GM10266 (cell line): ENCODE results near the gene PDS5A.
"Not testable (repeated sequence)": the region's sequence is repeated elsewhere in the genome, so short reads cannot be mapped to it uniquely, and the experiment has no call there.

Experiments
- DNase-seq: peaks from one replicate; pipeline ENCODE4 v3.0.0; 2012; ENCODE audit errors: extremely low spot score
- TF ChIP-seq, protein P1 (sequence below): IDR thresholded peaks from 2 replicates; pipeline ENCODE4 v1.5.1; 2012; ENCODE audit warnings: mild to moderate bottlenecking, low read depth; ENCODE audit not compliant: control insufficient read depth, insufficient read depth; ENCODE audit errors: missing control alignments

PDS5A gene

GRCh38 chr4:39913471-39913870 lies 64.2 kb downstream of the PDS5A start:
- no peak for DNase-seq
- TF ChIP-seq, protein P1, sequence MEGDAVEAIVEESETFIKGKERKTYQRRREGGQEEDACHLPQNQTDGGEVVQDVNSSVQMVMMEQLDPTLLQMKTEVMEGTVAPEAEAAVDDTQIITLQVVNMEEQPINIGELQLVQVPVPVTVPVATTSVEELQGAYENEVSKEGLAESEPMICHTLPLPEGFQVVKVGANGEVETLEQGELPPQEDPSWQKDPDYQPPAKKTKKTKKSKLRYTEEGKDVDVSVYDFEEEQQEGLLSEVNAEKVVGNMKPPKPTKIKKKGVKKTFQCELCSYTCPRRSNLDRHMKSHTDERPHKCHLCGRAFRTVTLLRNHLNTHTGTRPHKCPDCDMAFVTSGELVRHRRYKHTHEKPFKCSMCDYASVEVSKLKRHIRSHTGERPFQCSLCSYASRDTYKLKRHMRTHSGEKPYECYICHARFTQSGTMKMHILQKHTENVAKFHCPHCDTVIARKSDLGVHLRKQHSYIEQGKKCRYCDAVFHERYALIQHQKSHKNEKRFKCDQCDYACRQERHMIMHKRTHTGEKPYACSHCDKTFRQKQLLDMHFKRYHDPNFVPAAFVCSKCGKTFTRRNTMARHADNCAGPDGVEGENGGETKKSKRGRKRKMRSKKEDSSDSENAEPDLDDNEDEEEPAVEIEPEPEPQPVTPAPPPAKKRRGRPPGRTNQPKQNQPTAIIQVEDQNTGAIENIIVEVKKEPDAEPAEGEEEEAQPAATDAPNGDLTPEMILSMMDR: no peak

GRCh38 chr4:39910064-39910463 lies 67.6 kb downstream of the PDS5A start:
- TF ChIP-seq, protein P1: no peak
- no peak for DNase-seq

DNA sequence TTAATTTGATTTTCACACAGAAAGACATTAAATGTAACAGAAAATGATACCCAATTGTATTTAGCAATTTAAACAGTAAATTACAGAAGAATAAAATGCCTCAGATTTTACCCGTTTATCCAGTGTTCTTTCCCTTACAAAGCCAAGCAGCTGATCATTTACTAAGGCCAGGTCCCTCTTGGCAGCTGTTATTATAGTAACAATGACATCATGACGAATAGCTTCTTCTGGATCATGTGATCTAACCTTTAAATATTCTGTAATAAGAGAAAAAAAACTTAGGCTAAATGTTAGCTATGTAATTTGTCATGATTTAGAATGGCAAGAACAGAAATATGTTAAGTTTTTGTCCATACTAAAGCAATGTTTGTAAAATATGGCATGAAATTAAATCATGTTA lies 69.4 kb downstream of the PDS5A start:
- TF ChIP-seq, protein P1: no peak
- no peak for DNase-seq

DNA sequence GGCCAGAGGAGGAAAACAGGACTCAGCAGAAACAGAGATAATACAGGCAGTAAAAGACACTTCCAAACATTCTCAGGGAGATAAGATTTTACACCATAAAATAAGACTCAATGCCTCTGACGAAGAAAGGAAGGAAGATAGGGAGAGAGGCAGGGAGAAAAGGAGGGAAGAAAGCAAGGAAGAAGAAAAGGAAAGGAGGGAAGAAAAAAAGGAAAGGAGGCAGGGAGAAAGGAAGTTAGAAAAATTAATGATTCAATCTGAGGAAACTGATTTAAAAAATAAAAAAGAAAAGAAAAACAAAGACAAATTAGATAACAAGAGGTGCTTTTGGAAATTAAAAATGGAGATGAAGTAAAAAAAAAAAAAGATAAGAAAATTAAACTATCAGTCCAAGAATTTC lies 72.1 kb downstream of the PDS5A start:
- TF ChIP-seq, protein P1: no peak
- no peak for DNase-seq

- not testable (repeated sequence) for DNase-seq
Observed at GRCh38 chr4:39905019-39905418, 72.7 kb downstream of the PDS5A start.

DNA sequence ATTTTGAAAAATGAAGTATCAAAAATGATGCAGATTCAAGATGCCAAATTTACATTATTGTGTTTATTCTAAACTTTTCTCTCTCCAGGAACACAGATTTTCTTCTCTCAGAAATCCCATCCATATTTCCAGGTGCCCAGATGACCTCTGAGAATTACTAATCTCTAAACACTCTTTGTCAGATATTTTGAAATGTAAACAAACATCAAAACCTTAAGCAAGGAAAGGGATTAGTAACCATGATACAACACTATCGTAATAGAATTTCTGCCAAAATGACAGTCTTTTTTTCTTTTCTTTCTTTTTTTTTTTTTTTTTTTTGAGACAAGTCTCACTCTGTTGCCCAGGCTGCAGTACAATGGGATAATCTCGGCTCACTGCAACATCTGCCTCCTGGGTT lies 76.7 kb downstream of the PDS5A start:
- TF ChIP-seq, protein P1: no peak

DNA sequence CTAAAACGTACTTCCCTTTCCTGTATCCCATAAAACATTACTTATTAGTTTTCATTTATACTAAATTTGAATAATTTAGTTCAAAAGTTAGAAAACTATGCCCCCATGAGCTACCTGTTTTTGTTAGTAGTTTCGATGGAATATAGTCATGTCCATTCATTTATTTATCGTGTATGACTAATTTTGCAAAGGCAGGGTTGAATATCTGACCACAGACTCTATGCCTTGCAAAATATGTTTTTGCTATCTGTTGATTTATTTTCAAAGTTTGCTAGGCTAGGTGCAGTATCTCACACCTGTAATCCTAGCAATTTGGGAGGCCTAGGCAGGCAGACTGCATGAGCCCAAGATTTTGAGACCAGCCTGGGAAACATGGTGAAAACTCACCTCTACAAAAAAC lies 78.4 kb downstream of the PDS5A start:
- no peak for DNase-seq
- TF ChIP-seq, protein P1: no peak

More for the DNA sequence above, 76.7 kb downstream of the PDS5A start:
- DNase-seq: no peak

DNA sequence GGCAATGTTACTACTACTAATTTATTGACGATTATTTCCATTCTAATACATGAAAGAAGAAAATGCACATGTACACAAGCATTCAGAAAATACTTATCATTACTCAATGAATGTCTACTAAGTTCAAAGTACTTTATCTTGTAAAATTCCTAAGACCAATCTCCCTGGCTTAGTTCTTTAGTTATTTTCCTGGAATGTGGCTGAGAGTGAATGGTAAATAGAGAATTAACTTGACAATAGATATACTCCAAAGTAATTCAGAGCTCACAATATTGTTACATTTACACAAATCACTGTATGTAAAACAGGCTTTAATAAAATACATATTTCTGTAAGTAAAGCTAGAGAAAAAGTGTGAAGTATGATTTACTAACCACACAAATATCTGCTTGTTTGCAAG lies 79.7 kb downstream of the PDS5A start:
- TF ChIP-seq, protein P1: no peak
- DNase-seq: no peak
